ENCODE results near the gene UBE2N.

UBE2N gene, protein sequence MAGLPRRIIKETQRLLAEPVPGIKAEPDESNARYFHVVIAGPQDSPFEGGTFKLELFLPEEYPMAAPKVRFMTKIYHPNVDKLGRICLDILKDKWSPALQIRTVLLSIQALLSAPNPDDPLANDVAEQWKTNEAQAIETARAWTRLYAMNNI

DNA sequence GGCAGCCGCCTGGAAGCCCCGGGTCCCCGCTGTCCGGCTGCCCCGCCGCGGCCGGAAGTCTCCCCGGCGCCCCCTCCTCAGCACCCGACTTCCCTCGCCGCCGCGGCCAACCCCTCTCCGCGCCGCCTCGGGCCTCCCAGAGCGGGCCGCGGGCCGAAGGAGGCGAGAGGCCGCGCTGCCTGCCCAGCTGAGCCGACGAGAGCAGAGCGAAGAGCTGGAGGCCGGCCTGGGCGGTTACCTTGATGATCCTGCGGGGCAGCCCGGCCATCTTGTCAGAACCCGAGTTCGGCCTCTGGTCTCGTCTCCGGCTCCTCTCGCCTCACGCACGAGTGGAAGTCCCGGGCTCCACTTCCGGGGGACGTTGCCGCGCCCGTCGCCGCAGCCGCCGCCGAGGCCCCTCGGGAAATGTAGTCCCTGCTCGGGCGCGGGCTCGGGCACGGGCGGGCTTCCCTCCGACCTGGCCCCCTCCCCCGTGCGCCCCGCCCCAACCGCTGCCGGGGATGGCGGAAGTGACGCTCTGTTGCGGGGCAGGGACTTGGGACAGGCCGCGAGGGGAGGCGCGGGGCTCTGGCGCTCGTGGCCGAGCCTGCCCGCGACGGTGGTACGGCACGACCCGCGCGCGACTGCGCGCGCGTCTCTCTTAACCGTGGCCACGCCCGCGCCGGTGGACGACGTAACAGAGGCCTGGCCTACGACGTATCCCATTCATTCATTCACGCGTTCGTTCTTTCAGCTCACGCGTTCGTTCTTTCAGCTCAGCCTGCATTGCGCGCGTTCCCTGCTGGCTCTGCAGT, at the start of gene UBE2N:
UBE2N (minus strand) TSS at position 331 of the 794 bp plus-strand sequence; CDS start at position 268, 63 bp downstream.
- Histone ChIP-seq H3K27me3 (replicated peaks; ENCODE audit: control insufficient read depth, insufficient read depth, low read length) (no peaks in the 10 kb centered on the region), H3K36me3 (ENCODE audit: control insufficient read depth, insufficient read depth, low read length, severe bottlenecking) (no peaks in the 10 kb centered on the region), H3K4me1 (ENCODE audit: control insufficient read depth, insufficient read depth, low read length) (peaks cover 29% of the 10 kb centered on the region), H3K9me3 (ENCODE audit: control insufficient read depth, low read length) (no peaks in the 10 kb centered on the region), H3K9ac (ENCODE audit: low read length) (peak within 1 kb of the TSS; percentile 96), H3K4me3 (ENCODE audit: low read length) (peak within 1 kb of the TSS; percentile 96)
- DNase-seq (ENCODE audit: low read depth) = peak; percentile 98

DNA sequence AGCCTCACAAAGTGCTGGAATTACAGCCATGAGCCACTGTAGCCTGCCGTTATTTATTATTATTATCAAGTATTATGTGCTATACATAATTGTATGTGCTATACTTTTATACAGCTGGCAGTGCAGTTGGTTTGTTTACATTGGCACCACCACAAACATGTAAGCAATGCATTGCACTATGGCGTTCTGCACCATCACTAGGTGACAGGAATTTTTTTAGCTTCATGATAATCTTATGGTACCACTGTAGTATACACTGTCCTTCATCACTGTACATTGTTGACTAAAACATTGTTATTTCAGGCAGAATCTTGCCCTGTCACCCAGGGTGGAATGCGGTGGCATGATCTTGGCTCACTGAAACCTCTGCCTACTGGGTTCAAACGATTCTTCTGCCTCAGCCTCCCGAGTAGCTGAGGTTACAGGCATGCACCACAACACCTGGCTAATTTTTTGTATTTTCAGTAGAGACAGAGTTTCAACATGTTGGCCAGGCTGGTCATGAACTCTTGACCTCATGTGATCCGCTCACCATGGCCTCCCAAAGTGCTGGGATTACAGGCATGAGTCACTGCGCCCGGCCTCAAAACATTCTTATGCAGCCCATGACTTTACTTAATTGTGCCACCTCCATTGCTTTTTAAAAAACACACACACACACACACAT, 42.7 kb upstream of the UBE2N start:
- Histone ChIP-seq H3K27me3 (replicated peaks; ENCODE audit: control insufficient read depth, insufficient read depth, low read length) (no peaks in the 10 kb centered on the region), H3K36me3 (ENCODE audit: control insufficient read depth, insufficient read depth, low read length, severe bottlenecking) (peaks cover 84% of the 10 kb centered on the region), H3K9ac (ENCODE audit: low read length) (no peak overlapping the region), H3K4me1 (ENCODE audit: control insufficient read depth, insufficient read depth, low read length) (peaks cover 5% of the 10 kb centered on the region), H3K9me3 (ENCODE audit: control insufficient read depth, low read length) (no peaks in the 10 kb centered on the region), H3K4me3 (ENCODE audit: low read length) (no peak overlapping the region)
- DNase-seq (ENCODE audit: low read depth) = peak; percentile 23

DNA sequence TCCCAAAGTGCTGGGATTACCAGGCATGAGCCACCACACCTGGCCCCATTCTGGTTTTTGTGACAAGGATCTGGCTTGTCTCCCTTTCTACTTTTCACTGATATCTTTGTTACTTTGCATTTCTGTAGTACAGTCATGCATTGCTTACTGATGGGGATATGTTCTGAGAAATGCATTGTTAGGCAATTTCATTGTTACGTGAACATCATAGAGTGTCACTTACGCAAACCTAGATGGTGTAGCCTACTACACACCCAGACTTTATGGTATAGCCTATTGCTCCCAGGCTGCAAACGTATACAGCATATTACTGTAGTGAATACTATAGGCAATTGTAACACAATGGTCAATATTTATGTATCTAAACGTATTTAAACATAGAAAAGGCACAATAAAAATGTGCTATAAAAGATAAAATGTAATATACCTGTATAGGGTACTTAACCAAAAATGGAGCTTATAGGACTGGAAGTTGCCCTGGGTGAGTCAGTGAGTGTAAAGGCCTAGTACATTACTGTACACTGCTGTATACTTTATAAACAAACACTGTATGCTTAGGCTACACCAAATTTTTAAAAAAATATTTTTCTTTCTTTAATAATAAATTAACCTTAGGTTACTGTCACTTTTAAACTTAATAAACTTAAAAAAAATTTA, 41.5 kb upstream of the UBE2N start:
- H3K27me3 ChIP-seq (replicated peaks; ENCODE audit: control insufficient read depth, insufficient read depth, low read length) = no peaks in the 10 kb centered on the region
- no peak overlapping the region for H3K4me3 ChIP-seq (ENCODE audit: low read length)
- no peak overlapping the region for H3K9ac ChIP-seq (ENCODE audit: low read length)
- DNase-seq (ENCODE audit: low read depth) = no peak
- H3K9me3 ChIP-seq (ENCODE audit: control insufficient read depth, low read length) = no peaks in the 10 kb centered on the region
- H3K4me1 ChIP-seq (ENCODE audit: control insufficient read depth, insufficient read depth, low read length) = peaks cover 5% of the 10 kb centered on the region
- H3K36me3 ChIP-seq (ENCODE audit: control insufficient read depth, insufficient read depth, low read length, severe bottlenecking) = peaks cover 82% of the 10 kb centered on the region

DNA sequence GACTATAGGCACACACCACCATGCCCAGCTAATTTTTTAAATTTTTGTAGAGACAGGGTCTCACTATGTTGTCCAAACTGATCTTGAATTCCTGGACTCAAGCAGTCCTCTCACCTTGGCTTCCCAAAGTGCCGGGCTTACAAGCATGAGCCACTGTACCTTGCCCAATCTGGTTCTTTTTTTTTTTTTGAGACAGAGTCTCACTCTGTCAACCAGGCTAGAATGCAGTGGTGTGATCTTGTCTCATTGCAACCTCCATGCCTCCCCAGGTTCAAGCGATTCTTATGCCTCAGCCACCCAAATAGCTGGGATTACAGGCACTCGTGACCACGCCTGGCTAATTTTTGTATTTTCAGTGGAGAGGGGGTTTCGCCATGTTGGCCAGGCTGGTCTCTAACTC, 41.0 kb upstream of the UBE2N start:
- Histone ChIP-seq H3K9me3 (ENCODE audit: control insufficient read depth, low read length) (no peaks in the 10 kb centered on the region), H3K36me3 (ENCODE audit: control insufficient read depth, insufficient read depth, low read length, severe bottlenecking) (peaks cover 82% of the 10 kb centered on the region), H3K9ac (ENCODE audit: low read length) (no peak overlapping the region), H3K4me1 (ENCODE audit: control insufficient read depth, insufficient read depth, low read length) (peaks cover 5% of the 10 kb centered on the region), H3K4me3 (ENCODE audit: low read length) (no peak overlapping the region), H3K27me3 (replicated peaks; ENCODE audit: control insufficient read depth, insufficient read depth, low read length) (no peaks in the 10 kb centered on the region)
- no peak for DNase-seq (ENCODE audit: low read depth)

DNA sequence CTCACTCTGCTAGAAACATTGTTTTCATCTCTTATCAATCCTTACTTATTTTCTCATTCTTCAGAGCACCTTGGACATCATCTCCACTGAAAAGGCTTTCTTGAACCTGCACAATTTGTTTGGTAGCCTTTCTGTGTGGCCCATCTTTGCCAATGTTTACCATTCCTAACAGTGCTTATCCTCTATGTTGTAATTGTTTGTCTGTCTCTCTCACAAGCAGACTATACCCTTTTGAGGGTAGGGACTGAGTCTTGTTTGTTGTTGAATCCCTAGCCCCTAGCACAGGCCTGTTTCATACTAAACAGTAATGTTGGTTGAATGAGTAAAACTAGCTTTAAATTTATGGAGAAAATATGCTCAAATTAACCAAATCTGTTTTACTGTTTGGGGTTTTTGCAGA, 34.8 kb upstream of the UBE2N start:
- H3K36me3 ChIP-seq (ENCODE audit: control insufficient read depth, insufficient read depth, low read length, severe bottlenecking) = peaks cover 52% of the 10 kb centered on the region
- DNase-seq (ENCODE audit: low read depth) = no peak
- H3K9me3 ChIP-seq (ENCODE audit: control insufficient read depth, low read length) = no peaks in the 10 kb centered on the region
- H3K4me1 ChIP-seq (ENCODE audit: control insufficient read depth, insufficient read depth, low read length) = peaks cover under 1% of the 10 kb centered on the region
- H3K9ac ChIP-seq (ENCODE audit: low read length) = no peak overlapping the region
- no peaks in the 10 kb centered on the region for H3K27me3 ChIP-seq (replicated peaks; ENCODE audit: control insufficient read depth, insufficient read depth, low read length)
- no peak overlapping the region for H3K4me3 ChIP-seq (ENCODE audit: low read length)

DNA sequence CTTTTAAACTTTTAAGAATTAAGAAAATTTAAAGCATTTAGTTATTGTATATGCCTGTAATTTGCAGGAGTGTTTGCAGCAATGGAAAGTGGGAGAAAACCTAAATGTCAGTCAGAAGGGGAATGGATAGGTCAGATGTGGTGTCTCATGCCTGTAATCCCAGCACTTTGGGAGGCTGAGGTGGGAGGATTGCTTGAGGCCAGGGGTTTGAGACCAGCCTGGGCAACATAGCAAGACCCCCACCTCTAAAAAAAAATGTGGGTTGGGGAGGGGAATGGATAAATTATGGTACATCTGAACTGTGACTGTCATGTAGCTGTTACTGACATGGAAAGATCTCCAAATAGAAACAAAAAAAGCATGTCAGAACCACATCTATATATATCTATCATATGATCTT, 27.6 kb upstream of the UBE2N start:
- Histone ChIP-seq H3K4me3 (ENCODE audit: low read length) (peak overlapping the region; percentile 95), H3K27me3 (replicated peaks; ENCODE audit: control insufficient read depth, insufficient read depth, low read length) (no peaks in the 10 kb centered on the region), H3K4me1 (ENCODE audit: control insufficient read depth, insufficient read depth, low read length) (peaks cover 15% of the 10 kb centered on the region), H3K36me3 (ENCODE audit: control insufficient read depth, insufficient read depth, low read length, severe bottlenecking) (peaks cover 13% of the 10 kb centered on the region), H3K9me3 (ENCODE audit: control insufficient read depth, low read length) (no peaks in the 10 kb centered on the region), H3K9ac (ENCODE audit: low read length) (no peak overlapping the region)
- DNase-seq (ENCODE audit: low read depth) = no peak

DNA sequence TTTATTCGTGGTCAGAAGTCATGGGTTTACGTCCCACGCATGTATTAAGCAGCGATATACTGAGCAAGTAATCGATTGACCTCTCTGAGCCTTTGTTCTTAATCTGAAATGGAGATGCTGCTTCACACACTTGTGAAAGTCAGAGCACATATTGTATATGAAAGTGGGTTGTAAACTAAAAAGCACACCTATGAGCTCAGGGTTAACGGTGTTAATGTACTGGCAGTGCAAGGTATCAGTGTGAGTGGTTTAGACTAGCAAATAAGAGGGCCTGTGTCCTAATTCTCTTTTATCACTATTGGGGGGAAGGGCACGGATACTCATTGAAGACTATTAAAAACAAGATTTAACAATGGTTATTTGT, 26.2 kb upstream of the UBE2N start:
- H3K4me1 ChIP-seq (ENCODE audit: control insufficient read depth, insufficient read depth, low read length) = peaks cover 15% of the 10 kb centered on the region
- DNase-seq (ENCODE audit: low read depth) = peak; percentile 15
- no peaks in the 10 kb centered on the region for H3K9me3 ChIP-seq (ENCODE audit: control insufficient read depth, low read length)
- peaks cover 8% of the 10 kb centered on the region for H3K36me3 ChIP-seq (ENCODE audit: control insufficient read depth, insufficient read depth, low read length, severe bottlenecking)
- peak overlapping the region; percentile 93 for H3K9ac ChIP-seq (ENCODE audit: low read length)
- peak overlapping the region; percentile 95 for H3K4me3 ChIP-seq (ENCODE audit: low read length)
- no peaks in the 10 kb centered on the region for H3K27me3 ChIP-seq (replicated peaks; ENCODE audit: control insufficient read depth, insufficient read depth, low read length)

DNA sequence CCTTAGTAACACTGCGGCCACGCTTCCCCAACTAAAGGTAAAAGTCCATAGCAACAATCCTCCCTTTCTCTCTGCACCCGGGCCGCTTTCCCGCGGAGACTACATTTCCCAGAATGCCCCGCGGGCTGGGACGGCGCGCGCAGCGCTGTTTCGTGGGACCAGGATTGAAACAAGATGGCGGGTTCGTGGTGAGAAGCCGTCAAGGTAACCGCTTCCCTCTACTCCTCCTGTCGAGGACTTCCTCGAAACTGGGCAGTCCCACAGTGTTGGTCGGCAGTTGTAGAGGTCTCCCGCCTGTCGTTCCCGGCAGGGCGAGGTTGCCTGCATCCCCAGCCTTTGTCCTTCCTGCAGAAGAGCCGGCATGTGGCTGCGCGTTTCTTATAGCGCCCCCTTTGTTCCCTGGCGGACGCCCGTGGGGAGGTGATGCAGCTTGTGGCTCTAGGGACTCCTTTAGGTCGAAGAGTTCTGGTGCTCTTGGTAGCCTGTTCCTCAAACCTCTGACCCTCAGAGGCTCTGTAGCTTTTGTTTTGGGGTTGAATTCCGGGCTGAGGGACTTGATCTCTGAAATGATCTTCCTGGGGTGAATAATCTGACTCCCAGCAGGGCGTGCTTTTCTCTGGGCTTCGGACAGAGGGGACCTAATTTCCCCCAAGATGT, 25.7 kb upstream of the UBE2N start, which contains the start of gene MRPL42:
MRPL42 (plus strand) TSS at position 164 of the 657 bp plus-strand sequence. CDS start 1,772 bp downstream, outside the sequence.
- DNase-seq (ENCODE audit: low read depth) = peak; percentile 94
- Histone ChIP-seq H3K4me1 (ENCODE audit: control insufficient read depth, insufficient read depth, low read length) (peaks cover 15% of the 10 kb centered on the region), H3K36me3 (ENCODE audit: control insufficient read depth, insufficient read depth, low read length, severe bottlenecking) (peaks cover 8% of the 10 kb centered on the region), H3K4me3 (ENCODE audit: low read length) (peak within 1 kb of the TSS; percentile 95), H3K9ac (ENCODE audit: low read length) (peak within 1 kb of the TSS; percentile 93), H3K9me3 (ENCODE audit: control insufficient read depth, low read length) (no peaks in the 10 kb centered on the region), H3K27me3 (replicated peaks; ENCODE audit: control insufficient read depth, insufficient read depth, low read length) (no peaks in the 10 kb centered on the region)

DNA sequence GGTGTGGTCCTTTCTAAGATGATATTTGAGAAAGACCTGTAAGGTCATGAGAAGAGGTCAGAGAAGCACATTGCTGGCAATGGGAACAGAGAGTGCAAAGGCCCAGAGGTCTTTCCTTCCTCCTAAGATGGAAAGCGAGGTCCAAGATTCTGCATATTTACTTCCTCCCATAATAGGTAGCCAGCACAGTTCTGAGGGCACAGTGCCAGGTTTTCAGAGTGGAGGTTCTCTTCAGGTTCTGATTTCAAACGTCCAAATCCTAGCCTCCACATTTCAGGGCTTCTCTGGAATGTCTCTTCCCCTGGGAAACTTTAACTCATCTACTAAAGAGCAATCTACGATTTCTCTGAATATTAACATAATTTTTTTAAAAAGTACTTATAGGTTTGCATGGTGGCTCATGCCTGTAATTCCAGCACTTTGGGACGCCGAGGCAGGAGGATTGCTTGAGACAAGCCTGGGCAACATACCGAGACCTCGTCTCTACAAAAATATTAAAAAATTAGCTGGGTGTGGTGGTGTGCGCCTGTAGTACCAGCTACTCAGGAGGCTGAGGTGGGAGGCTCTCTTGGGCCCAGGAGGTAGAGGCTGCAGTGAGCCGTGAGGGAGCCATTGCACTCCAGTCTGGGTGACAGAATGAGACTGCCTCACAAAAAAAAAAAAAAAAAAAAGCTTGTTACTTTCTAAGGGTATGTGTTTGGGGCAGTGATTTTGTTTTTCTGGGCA, 25.0 kb upstream of the UBE2N start:
- peaks cover 8% of the 10 kb centered on the region for H3K36me3 ChIP-seq (ENCODE audit: control insufficient read depth, insufficient read depth, low read length, severe bottlenecking)
- no peak for DNase-seq (ENCODE audit: low read depth)
- no peaks in the 10 kb centered on the region for H3K9me3 ChIP-seq (ENCODE audit: control insufficient read depth, low read length)
- no peaks in the 10 kb centered on the region for H3K27me3 ChIP-seq (replicated peaks; ENCODE audit: control insufficient read depth, insufficient read depth, low read length)
- H3K4me1 ChIP-seq (ENCODE audit: control insufficient read depth, insufficient read depth, low read length) = peaks cover 15% of the 10 kb centered on the region
- peak overlapping the region; percentile 95 for H3K4me3 ChIP-seq (ENCODE audit: low read length)
- H3K9ac ChIP-seq (ENCODE audit: low read length) = peak overlapping the region; percentile 93

DNA sequence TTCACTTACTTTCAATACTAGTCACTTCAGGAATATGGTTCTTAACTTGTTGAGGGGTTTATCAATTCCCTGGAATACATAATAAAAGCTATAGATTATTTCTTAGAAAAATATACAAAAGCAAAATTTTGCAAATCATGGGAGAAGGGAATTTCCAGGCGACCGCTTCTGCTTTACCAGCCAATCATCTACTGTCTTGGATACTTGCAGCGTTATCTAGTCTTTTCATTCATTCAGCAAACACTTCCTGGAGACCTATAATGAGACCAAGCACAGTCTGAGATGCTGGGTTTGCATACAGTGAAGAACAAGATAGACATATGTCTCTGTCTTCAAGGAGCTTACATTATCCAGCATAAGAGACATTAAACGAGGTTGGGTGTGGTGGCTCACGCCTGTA, 24.1 kb upstream of the UBE2N start:
- Histone ChIP-seq H3K9ac (ENCODE audit: low read length) (no peak overlapping the region), H3K4me1 (ENCODE audit: control insufficient read depth, insufficient read depth, low read length) (peaks cover 12% of the 10 kb centered on the region), H3K27me3 (replicated peaks; ENCODE audit: control insufficient read depth, insufficient read depth, low read length) (no peaks in the 10 kb centered on the region), H3K9me3 (ENCODE audit: control insufficient read depth, low read length) (no peaks in the 10 kb centered on the region), H3K36me3 (ENCODE audit: control insufficient read depth, insufficient read depth, low read length, severe bottlenecking) (peaks cover 8% of the 10 kb centered on the region), H3K4me3 (ENCODE audit: low read length) (no peak overlapping the region)
- DNase-seq (ENCODE audit: low read depth) = no peak
